ENCODE data around the gene POLR3A. TPM values are rescaled to one million over a fixed set of nuclear protein-coding genes. Genes with fewer than 3 reads are reported as not detected.

The POLR3A gene
- total and polyA plus RNA-seq, 2 donors (not counting 1 experiment from before 2014, with no cell fraction given), result 11.6 to 16.8 TPM

DNA sequence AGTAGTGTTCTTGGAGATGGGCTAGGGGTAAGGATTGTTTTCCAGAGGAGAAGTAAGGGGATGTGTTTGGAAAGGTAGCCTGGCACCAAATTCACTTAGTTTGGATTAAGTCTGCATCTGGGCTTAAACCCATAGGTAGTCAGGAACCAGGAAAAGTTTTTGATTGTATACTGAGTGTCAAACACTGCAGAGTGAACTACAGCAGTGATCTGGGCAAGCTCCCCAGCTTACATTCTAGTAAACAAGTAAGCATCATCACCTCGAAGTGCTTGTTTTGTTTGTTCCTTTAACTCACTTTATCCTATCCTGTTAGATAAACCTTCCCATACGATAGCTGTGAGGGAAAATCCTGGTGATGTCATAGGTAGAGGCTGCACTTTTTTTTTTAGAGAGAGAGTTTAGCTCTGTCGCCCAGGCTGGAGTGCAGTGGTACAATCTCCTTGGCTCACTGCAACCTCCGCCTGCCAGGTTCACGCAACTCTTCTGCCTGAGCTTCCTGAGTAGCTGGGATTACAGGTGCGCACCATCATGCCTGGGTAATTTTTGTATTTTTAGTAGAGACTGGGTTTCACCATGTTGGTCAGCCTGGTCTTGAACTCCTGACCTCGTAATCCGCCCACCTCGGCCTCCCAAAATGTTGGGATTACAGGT is 6.7 kb upstream of the POLR3A start:
- peak overlapping the region; percentile 98 for H3K4me2 ChIP-seq (ENCODE audit: extremely low read depth, insufficient read depth, low read length)
- peaks cover 10% of the 10 kb centered on the region for H3K4me1 ChIP-seq (ENCODE audit: control insufficient read depth, extremely low read depth, insufficient read depth, low read length)
- H3K36me3 ChIP-seq (ENCODE audit: control insufficient read depth, insufficient read depth, low read length), result peaks cover 27% of the 10 kb centered on the region
- TF ChIP-seq, protein P1, sequence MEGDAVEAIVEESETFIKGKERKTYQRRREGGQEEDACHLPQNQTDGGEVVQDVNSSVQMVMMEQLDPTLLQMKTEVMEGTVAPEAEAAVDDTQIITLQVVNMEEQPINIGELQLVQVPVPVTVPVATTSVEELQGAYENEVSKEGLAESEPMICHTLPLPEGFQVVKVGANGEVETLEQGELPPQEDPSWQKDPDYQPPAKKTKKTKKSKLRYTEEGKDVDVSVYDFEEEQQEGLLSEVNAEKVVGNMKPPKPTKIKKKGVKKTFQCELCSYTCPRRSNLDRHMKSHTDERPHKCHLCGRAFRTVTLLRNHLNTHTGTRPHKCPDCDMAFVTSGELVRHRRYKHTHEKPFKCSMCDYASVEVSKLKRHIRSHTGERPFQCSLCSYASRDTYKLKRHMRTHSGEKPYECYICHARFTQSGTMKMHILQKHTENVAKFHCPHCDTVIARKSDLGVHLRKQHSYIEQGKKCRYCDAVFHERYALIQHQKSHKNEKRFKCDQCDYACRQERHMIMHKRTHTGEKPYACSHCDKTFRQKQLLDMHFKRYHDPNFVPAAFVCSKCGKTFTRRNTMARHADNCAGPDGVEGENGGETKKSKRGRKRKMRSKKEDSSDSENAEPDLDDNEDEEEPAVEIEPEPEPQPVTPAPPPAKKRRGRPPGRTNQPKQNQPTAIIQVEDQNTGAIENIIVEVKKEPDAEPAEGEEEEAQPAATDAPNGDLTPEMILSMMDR (conservative IDR thresholded peaks at IDR 0.05 in 1 of 2, IDR thresholded peaks at IDR 0.05 in 1 of 2; ENCODE audit: low read depth in 1 of 2, low read length in 2 of 2), result no peak
- no peak for TF ChIP-seq EZH2 (IDR thresholded peaks at IDR 0.05; ENCODE audit: low read length, missing control alignments)
- H3K9me3 ChIP-seq (ENCODE audit: control insufficient read depth, insufficient read depth, low read depth, low read length), result no peaks in the 10 kb centered on the region
- H3K27ac ChIP-seq (ENCODE audit: insufficient read depth, low read length), result no peak overlapping the region
- no peak overlapping the region for H3K9ac ChIP-seq (ENCODE audit: insufficient read depth, low read length)
- no peaks in the 10 kb centered on the region for H3K27me3 ChIP-seq (ENCODE audit: control insufficient read depth, insufficient read depth, low read length)
- peak overlapping the region in 2 of 4 experiments; percentile 2 to 36 for H3K4me3 ChIP-seq (replicated peaks in 1 of 4; ENCODE audit: control extremely low read depth in 1 of 4, insufficient read depth in 1 of 4, low read depth in 3 of 4, low read length in 4 of 4)
- H3K79me2 ChIP-seq (ENCODE audit: control insufficient read depth, insufficient read depth, low read length), result peaks cover 62% of the 10 kb centered on the region
- no peak for DNase-seq (ENCODE audit: low read depth in 2 of 2)
- H2AFZ ChIP-seq (ENCODE audit: low read length), result no peak overlapping the region
- peaks cover 5% of the 10 kb centered on the region for H4K20me1 ChIP-seq (ENCODE audit: control insufficient read depth, extremely low read depth, insufficient read depth, low read length)

DNA sequence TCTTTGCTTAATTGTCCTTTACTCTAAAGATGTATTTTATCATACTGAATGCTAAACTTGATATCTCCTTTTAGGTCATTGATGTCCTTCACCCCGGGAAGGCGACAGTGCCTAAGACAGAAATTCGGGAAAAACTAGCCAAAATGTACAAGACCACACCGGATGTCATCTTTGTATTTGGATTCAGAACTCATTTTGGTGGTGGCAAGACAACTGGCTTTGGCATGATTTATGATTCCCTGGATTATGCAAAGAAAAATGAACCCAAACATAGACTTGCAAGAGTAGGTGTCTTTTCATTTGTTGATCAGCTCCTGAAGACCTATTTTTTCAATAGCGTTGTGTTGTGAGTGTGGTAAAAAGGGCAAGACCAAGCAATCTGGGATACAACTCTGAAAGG is 6.1 kb upstream of the POLR3A start:
- H3K9ac ChIP-seq (ENCODE audit: insufficient read depth, low read length), result no peak overlapping the region
- H3K79me2 ChIP-seq (ENCODE audit: control insufficient read depth, insufficient read depth, low read length), result peaks cover 59% of the 10 kb centered on the region
- H3K4me2 ChIP-seq (ENCODE audit: extremely low read depth, insufficient read depth, low read length), result peak overlapping the region; percentile 98
- peaks cover 21% of the 10 kb centered on the region for H3K36me3 ChIP-seq (ENCODE audit: control insufficient read depth, insufficient read depth, low read length)
- H4K20me1 ChIP-seq (ENCODE audit: control insufficient read depth, extremely low read depth, insufficient read depth, low read length), result peaks cover 5% of the 10 kb centered on the region
- H3K9me3 ChIP-seq (ENCODE audit: control insufficient read depth, insufficient read depth, low read depth, low read length), result no peaks in the 10 kb centered on the region
- TF ChIP-seq EZH2 (IDR thresholded peaks at IDR 0.05; ENCODE audit: low read length, missing control alignments), result no peak
- TF ChIP-seq, protein P1 (conservative IDR thresholded peaks at IDR 0.05 in 1 of 2, IDR thresholded peaks at IDR 0.05 in 1 of 2; ENCODE audit: low read depth in 1 of 2, low read length in 2 of 2), result no peak
- H3K4me1 ChIP-seq (ENCODE audit: control insufficient read depth, extremely low read depth, insufficient read depth, low read length), result peaks cover 10% of the 10 kb centered on the region
- DNase-seq (ENCODE audit: low read depth in 2 of 2), result no peak
- no peak overlapping the region for H3K27ac ChIP-seq (ENCODE audit: insufficient read depth, low read length)
- no peaks in the 10 kb centered on the region for H3K27me3 ChIP-seq (ENCODE audit: control insufficient read depth, insufficient read depth, low read length)
- H3K4me3 ChIP-seq (replicated peaks in 1 of 4; ENCODE audit: control extremely low read depth in 1 of 4, insufficient read depth in 1 of 4, low read depth in 3 of 4, low read length in 4 of 4), result peak overlapping the region in 3 of 4 experiments; percentile 78 to 100 (median 99)
- no peak overlapping the region for H2AFZ ChIP-seq (ENCODE audit: low read length)

GRCh38 chr10:78035025-78035424 is 5.7 kb upstream of the POLR3A start:
- no peak overlapping the region for H2AFZ ChIP-seq (ENCODE audit: low read length)
- peaks cover 20% of the 10 kb centered on the region for H3K36me3 ChIP-seq (ENCODE audit: control insufficient read depth, insufficient read depth, low read length)
- H3K4me1 ChIP-seq (ENCODE audit: control insufficient read depth, extremely low read depth, insufficient read depth, low read length), result peaks cover 10% of the 10 kb centered on the region
- H3K4me3 ChIP-seq (replicated peaks in 1 of 4; ENCODE audit: control extremely low read depth in 1 of 4, insufficient read depth in 1 of 4, low read depth in 3 of 4, low read length in 4 of 4), result peak overlapping the region; percentile 78 to 100 (median 99)
- H3K27me3 ChIP-seq (ENCODE audit: control insufficient read depth, insufficient read depth, low read length), result no peaks in the 10 kb centered on the region
- peaks cover 58% of the 10 kb centered on the region for H3K79me2 ChIP-seq (ENCODE audit: control insufficient read depth, insufficient read depth, low read length)
- TF ChIP-seq, protein P1 (conservative IDR thresholded peaks at IDR 0.05 in 1 of 2, IDR thresholded peaks at IDR 0.05 in 1 of 2; ENCODE audit: low read depth in 1 of 2, low read length in 2 of 2), result no peak
- TF ChIP-seq EZH2 (IDR thresholded peaks at IDR 0.05; ENCODE audit: low read length, missing control alignments), result no peak
- peak overlapping the region; percentile 69 for H3K27ac ChIP-seq (ENCODE audit: insufficient read depth, low read length)
- H4K20me1 ChIP-seq (ENCODE audit: control insufficient read depth, extremely low read depth, insufficient read depth, low read length), result peaks cover 5% of the 10 kb centered on the region
- H3K9me3 ChIP-seq (ENCODE audit: control insufficient read depth, insufficient read depth, low read depth, low read length), result no peaks in the 10 kb centered on the region
- H3K4me2 ChIP-seq (ENCODE audit: extremely low read depth, insufficient read depth, low read length), result peak overlapping the region; percentile 98
- H3K9ac ChIP-seq (ENCODE audit: insufficient read depth, low read length), result no peak overlapping the region
- DNase-seq (ENCODE audit: low read depth in 2 of 2), result peak in 1 of 2 donors; percentile 28

Data from fibroblast of lung (primary cell).